Myocyte (in vitro differentiated cells): Measurements from ENCODE around the gene BMPR2. TPM values are rescaled to one million over a fixed set of nuclear protein-coding genes. Genes with fewer than 3 reads are reported as not detected.
A peak's percentile ranks its signal among the peaks of the same experiment; 100 is the strongest.
"Not testable (repeated sequence)": the region's sequence is repeated elsewhere in the genome, so short reads cannot be mapped to it uniquely, and the experiment has no call there.

Source experiments
- DNase-seq: peaks from one replicate; pipeline ENCODE4 v3.0.0-alpha.2; 2012; ENCODE audit warnings: low read depth
- polyA plus RNA-seq: library from polyadenylated mRNA; unstranded; fragments of >200 nt; gene quantifications from one replicate; pipeline ENCODE4 v1.2.1, GENCODE V29; 2012; ENCODE audit warnings: missing spikeins
- total RNA-seq: library from RNA; depleted of rRNA; stranded (reverse); fragments of >200 nt; gene quantifications from 2 replicates; pipeline ENCODE4 v1.2.3, GENCODE V29; 2014

BMPR2 gene
- total RNA-seq = 30.1 and 31.8 TPM in 2 replicates
- 31.3 TPM for polyA plus RNA-seq

DNA sequence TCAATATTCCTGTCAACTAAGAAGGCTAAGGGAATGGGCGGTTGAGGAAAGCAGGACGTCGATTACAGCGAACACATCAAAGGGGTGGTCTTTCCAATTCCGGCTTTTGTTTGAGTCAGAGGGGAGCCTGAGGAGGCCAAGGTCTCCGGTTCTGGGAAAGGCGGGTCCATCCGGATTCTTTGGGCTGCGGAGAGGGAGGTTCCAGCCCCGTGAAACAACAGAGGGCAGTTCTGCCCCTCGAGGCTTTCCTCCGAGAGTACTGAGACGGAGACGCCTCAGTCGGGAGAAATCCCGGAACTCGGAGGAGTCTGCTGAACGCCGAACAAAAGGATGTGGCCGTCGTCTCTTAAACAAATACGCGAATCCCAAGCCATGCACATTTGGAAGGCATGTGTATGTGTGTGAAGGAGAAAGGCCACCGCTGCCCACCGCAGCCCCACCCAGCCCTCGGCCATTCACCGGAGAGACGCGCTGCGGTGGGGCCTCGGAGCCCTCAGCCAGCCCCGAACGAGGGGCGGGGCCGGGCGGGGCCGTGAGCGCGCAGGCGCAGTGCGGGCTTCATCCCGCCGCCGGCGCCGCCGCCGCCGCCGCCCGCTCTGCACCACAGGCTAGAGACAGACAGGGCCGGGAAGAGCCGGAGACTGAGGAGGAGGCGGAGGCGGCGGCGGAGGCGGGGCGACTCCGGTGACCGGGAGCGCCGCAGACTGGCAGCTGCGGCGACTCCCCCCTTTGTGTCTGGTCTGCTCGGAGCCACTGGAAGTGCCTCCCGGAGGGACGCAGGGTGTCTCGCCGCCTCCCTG is at the start of gene BMPR2:
Gene BMPR2 (plus strand): TSS at position 719 of the 800 bp plus-strand sequence. CDS start 1,148 bp downstream, outside the sequence.
- peak; percentile 91 for DNase-seq

DNA sequence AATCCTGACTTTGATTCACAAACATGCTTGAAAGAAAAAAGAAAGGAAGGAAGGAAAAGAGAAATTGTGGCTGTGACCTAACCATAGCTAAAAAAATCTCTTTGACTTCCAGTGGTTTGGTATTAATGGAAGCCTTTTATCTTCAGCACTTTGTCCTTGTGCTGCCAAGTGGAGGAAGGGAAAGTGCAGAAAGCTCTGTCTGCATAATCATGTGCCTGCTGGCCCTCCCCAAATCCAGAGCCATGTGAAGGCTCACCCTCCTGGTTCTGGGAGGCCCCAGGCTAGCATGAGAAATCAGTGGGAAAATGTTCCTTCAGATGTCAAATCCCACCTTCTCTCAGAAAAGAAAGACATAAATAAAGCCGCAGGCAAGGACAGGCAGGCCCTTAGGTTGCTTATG is 48.3 kb upstream of the BMPR2 start:
- no peak for DNase-seq

DNA sequence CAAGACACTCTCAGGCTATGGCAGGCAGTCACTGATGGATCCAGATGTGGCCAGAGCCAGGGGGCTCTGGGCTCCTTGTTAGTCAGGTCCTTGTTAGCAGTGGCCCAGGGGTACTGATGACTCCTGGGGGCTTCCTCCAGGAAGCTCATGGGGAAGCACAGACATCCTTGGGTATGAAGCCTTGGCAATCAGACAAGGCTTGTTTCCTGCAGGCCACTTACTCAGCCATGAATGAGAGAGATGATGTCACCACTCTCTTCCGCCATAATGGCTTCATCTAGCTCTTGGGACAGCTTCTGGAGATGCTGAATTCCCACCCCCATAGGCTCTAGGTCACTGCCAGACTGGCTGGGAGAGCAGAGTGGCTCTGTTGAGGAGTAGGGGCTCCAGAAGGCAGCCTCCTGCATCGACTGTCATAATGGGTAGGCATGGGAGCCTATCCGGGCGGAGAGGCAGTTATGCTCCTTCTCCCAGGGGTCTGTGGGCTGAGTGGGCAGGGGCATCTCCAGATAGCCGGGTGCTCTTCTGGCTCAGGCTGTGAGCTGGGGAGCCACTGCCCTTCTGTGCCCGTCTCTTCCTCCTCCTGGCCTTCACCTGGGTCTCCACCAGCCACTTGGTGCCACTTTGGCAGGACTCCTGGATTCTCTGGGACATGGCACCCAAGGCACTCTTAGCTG is 40.2 kb upstream of the BMPR2 start:
- DNase-seq = no peak

DNA sequence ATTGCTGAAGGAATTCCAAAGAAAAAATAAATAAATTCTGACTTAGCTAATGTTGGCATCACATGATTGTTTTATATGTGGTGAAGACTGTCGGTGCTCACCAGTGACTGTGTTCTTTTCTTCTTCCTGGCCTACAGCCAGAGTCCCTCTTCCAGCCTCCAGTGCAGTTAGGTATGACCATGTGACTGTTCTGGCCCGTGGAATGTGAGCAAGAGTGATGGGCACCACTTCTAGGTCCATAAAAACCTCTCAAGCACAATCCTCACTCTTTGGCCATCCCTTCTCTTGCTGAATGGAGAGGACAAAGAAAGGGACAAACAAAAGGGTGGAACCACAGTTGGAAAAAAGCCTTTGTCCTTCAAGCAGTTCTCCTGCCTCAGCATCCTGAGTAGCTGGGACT is 39.0 kb upstream of the BMPR2 start:
- DNase-seq = no peak

DNA sequence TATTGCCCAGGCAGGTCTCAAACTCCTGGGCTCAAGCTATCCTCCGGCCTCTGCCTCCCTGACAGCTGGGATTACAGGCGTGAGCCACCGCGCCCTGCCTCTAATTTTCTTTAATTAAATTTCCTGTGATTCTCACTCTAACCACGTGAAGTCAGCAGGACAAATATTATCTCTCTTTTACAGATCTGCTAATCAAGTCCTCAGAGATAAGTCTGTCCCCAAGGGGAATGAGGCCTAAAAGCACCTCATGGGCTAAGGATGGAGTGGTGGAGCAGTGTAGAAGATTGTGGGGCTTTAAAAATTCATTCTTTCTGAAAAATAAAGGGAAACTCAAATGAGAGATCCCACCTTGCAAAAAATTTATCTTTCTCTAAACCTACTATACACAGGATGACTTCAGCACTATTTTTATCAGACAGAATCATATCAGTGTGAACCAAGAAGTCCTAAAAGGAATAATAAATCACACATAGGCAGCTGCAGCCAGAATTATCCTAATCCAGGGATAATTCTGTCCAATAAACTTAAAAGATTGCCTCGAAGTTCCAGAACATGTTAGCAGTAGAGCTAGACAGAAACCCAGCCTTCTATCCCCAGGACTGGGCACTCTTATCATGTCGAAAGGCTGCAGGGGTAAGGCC is 38.3 kb upstream of the BMPR2 start:
- peak; percentile 3 for DNase-seq

DNA sequence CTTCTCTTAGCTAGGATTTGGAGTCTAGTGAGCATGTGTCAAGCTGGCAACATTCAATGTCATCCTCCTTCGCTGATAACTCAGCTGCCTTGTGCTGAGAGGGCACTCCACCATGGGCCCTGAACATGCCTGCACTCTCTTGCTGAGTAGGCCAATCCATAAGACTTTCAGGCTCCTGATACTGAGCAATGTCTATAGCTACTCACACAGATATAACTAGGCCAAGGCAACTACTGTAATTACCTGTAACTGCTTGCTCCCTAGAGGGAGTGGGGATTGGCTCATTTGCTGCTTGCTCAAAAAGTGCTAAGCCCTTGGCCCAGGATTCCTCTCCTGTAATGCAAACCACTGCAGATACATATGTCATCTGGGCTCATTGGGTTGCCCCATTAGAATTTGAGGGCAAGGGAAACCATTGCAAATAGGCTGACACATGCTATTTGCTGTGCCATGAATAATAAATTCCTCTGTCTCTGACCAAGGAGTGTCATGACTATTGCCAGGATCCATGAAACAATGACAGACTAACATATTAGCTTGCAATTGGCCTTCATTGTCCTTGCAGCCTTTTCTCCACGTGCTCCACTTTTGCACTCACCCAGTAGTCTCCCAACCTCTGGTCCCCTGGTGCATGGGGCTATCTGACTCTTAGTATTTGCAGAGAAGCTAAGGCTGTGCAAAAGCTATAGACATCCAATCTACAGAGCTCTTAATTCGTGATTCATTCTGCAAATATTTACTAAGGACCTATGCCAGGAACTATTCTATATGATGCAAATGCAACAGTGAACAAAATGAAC is 36.9 kb upstream of the BMPR2 start:
- DNase-seq = no peak

DNA sequence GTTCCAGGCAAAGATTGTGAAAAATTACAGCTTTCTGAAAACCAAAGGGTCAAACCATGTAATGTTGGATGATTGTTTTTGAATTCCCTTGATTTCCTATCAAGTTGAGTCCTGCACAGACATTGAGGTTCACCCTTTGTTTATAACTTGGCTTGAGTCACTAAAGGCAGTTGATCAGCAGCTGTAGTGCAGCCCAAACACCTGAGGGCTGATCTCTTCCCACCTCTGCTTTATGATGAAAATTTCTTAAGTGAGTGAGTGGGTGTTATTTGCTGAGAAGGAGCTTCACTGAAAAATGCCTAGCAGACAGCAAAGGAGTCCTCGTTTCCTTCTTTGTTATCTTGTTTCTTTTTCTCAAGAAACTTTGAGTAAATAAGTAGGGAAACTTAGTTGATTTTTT is 31.9 kb upstream of the BMPR2 start:
- no peak for DNase-seq

DNA sequence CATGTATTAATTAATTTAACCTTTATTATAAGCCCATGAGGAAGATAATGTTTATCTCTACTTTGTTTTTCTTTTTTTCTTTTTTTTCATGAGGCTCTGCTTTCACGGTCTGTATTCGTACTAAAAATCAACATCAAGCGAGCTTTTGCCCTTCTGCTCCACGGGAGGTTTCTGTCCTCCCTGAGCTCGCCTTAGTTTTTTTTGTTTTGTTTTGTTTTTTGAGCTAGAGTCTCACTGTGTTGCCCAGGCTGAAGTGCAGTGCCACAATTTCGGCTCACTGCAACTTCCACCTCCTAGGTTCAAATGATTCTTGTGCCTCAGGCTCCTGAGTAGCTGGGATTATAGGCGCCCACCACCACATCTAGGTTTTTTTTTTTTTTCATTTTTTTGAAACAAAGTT is 29.9 kb upstream of the BMPR2 start:
- no peak for DNase-seq

DNA sequence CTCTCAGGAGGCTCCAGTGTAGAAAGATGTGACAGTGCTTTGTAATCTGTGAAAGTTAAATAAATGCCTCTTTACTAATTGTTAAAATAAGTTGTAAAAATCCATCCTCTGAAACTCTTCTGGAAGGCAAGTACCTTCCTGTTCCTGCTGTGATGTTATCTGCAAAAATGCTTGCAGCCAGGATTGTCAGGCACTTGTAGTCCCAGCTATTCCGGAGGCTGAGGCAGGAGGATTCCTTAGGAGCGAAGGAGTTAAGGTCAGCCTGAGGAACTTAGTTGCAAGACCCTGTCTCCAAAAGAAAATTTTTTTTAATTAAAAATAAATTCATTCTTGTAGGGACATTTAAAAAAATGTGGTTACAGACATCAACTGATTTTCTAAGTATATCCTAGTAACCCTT is 22.7 kb upstream of the BMPR2 start:
- no peak for DNase-seq

DNA sequence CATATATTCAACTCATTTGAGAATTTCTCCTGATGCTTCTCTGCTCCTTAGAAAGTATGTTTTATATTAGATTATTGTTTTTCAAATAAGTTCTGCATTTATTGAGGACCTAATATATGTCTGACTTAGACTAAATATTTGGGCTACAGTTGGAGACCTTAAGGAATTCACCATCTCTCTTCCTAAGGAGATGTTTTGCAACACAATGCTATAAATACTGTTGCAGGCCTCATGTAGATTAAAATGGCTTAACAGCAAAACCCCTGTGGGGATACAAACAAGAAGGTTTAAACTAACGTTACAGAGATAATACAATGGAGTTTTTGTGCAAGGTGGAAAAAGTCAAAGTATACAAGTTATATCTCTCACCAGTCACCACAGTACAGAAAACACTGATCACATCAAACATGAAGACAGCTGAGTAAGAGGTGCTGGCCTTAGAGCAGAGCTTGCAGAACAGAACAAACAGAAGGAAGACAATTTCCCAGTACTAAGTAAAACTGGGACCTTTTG is 20.1 kb upstream of the BMPR2 start:
- DNase-seq = no peak

DNA sequence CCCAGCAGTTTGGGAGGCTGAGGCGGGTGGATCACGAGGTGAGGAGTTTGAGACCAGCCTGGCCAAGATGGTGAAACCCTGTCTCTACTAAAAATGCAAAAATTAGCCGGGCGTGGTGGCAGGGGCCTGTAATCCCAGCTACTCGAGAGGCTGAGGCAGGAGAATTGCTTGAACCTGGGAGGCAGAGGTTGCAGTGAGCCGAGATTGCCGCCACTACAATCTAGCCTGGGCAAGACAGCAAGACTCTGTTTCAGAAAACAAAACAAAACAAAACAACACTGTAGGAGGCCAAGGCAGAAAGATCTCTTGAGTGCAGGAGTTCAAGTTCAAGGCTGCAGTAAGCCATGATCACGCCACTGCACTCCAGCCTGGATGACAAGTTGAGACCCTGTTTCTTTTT is 17.2 kb upstream of the BMPR2 start:
- not testable (repeated sequence) for DNase-seq

DNA sequence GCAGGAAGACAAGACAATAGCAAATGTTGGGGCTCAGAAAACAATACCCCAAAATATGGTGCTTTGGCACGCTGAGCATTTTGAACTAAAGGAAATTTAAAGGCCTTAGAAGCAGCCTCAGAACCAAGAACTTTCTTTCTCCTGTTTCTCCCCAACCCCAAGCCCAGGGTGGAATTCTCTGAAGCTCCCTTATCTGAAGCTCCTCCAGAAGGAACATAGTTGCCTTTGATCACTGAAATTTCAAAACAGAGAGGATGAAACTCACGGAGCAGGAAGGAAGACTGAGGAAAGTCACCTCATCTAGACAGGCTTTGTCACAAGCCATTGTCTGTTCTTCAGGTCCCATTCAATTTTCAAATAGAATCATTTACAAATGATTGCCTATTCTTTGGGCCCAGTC is 15.5 kb upstream of the BMPR2 start:
- no peak for DNase-seq

DNA sequence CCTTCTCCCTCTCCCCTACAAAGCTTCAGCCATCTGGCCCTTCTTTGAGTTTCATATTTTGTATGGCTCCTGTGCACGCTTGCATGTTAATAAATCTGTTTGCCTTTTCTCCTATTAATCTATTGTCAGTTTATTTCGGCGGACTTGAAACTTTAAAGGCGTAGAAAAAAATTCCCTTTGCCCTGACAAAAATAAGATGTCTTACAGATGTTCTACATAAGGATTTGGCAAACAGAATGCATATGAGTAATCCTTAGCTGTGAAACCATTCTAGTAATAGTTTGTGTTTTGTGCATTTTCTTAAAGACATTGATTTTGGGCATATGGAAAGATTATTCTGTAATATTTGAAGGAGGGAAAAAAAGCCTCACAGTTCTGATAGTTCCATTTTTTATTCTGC is 15.0 kb upstream of the BMPR2 start:
- DNase-seq = no peak

DNA sequence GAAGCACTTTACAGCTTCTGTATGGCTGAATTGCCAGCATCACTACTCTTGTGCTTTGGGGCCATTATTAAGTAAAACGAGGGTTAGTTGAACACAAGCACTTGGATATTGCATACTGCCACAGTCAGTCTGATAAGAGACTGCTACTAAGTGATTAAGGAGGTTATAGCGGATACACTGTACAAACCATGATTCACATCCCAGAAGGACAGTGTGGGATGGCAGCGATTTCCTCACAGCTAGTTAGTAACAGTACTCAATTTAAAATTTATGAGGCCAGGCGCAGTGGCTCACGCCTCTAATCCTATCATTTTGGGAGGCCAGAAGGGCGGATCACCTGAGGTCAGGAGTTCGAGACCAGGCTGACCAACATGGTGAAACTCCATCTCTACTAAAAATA is 2.6 kb upstream of the BMPR2 start:
- no peak for DNase-seq

DNA sequence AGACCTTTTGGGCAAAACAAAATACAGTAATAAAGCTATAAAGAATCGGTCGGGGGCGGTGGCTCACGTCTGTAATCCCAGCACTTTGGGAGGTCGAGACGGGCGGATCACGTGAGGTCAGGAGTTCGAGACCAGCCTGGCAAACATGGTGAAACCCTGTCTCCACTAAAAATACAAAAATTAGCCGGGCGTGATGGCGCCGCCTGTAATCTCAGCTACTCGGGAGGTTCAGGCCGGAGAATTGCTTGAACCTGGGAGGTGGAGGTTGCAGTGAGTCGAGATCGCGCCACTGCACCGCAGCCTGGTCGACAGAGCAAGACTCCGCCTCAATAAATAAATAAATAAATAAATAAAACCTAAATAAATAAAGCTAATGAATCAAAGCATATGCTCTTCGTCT is 1.7 kb upstream of the BMPR2 start:
- DNase-seq = not testable (repeated sequence)

DNA sequence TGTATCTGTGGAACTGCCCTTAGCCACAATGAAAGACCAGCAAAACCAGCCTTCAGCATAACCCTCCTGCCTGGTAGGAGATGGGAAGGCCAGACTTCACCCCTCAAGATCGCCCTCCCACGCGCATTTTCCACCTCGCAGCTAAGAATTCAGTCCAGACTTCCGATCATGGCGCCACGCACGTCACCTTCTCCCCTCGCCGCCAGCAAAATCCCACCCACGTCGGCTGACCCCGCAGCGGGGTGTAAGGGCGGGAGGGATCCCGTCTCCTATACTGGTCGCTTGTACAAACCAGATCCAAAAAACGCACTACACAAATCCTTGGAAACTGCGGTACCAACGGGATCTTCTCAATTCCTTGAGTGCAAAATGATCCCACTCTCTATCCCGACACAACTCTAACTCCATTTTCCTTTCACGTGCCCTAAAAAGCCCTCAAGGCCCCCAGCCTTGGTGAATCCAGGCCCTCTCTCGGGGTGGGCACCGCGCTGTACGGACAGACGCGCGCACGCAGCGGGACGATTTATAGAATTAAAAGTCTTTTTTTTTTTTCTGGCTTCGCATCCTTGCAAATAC is 1.0 kb upstream of the BMPR2 start:
- DNase-seq = peak; percentile 72

DNA sequence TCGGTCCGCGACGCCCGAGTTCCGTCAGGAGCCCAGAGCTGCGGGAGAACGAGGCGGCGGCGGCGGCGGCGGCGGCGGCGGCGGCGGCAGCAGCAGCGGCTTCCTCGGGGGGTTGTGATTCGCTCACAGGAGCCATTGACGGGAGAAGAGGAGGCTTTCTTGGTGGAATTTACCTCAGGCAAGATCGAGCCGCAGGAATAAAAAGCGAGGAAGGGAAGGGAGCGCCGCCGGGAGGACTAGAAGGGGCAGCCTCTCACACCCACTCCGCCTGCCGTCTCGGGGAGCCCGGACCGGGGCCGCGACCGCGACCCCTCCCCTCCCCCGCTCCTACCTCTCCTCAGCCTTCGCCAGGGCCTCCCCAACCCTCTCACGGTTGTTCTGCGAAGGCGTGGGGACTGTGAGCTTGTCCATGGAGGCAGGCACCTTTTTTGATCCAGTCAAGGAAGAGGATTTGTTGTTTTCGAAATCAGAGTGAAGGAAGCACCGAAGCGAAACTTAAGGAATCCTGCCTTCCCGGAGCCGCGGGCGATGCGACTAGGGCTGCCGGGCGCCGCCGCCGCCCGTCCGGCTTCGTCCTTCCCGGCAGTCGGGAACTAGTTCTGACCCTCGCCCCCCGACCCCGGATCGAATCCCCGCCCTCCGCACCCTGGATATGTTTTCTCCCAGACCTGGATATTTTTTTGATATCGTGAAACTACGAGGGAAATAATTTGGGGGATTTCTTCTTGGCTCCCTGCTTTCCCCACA is 506 bp downstream of the BMPR2 start:
- DNase-seq = peak; percentile 55

DNA sequence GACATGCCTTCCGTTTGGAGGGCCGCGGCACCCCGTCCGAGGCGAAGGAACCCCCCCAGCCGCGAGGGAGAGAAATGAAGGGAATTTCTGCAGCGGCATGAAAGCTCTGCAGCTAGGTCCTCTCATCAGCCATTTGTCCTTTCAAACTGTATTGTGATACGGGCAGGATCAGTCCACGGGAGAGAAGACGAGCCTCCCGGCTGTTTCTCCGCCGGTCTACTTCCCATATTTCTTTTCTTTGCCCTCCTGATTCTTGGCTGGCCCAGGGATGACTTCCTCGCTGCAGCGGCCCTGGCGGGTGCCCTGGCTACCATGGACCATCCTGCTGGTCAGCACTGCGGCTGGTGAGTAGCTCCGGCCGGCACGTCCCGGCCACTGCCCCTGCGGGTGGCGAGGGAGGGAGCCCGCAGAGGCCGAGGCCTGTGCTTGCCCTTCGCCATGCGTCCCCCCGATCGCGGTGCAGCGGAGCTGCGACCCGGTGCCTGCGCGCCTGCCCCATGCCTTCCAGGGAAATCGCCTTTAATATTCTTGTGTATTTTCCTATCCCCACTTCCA is 1.2 kb downstream of the BMPR2 start:
- peak; percentile 72 for DNase-seq

DNA sequence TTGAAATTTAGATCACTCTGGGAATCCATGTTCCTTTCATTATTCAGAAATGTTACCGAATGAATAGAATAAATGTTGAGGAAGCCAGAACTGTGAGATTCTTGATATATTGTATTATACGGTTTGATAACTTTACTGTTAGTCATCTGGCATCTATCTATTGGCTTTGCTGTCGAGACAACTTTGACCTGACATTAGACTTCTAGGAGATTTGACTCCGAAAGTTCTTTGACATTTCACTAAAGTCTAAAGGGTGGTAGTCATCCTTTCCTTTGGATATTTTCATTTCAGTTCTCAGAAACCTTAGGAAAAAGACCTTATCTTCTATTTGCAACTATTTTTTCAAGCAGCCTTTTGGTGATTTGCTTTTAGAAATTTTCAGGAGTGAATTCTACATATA is 1.9 kb downstream of the BMPR2 start:
- peak; percentile 12 for DNase-seq
